ENCODE results near the gene UPK1A. TPM values are rescaled to one million over a fixed set of nuclear protein-coding genes. Genes with fewer than 3 reads are reported as not detected.
"Not testable (repeated sequence)": the region's sequence is repeated elsewhere in the genome, so short reads cannot be mapped to it uniquely, and the experiment has no call there.

Gene UPK1A
- polyA plus RNA-seq, 12 donors: 0.16 to 31.4 (median 5.6) TPM; not detected in 7

GRCh38 chr19:35716801-35717664 lies 50.7 kb downstream of the UPK1A start:
- peak; percentile 95 for DNase-seq

- no peak for DNase-seq
Observed at GRCh38 chr19:35717665-35718344, 51.5 kb downstream of the UPK1A start, which contains the start of gene KMT2B. Gene KMT2B, plus strand, starts transcription at chr19:35718003. Its CDS starts 16 bp downstream, at chr19:35718019.

- no peak for DNase-seq
Observed at GRCh38 chr19:35718345-35719041, 52.2 kb downstream of the UPK1A start.

GRCh38 chr19:35719402-35720162 lies 53.3 kb downstream of the UPK1A start:
- DNase-seq: no peak

- no peak for DNase-seq
Observed at GRCh38 chr19:35720163-35720524, 53.8 kb downstream of the UPK1A start.

- DNase-seq: no peak
Observed at GRCh38 chr19:35720648-35721047, 54.3 kb downstream of the UPK1A start.

GRCh38 chr19:35721374-35721773 lies 55.1 kb downstream of the UPK1A start:
- DNase-seq: no peak

GRCh38 chr19:35722461-35722860 lies 56.1 kb downstream of the UPK1A start:
- DNase-seq: no peak

GRCh38 chr19:35722897-35723296 lies 56.6 kb downstream of the UPK1A start:
- no peak for DNase-seq

GRCh38 chr19:35723671-35724070 lies 57.4 kb downstream of the UPK1A start:
- no peak for DNase-seq

- not testable (repeated sequence) for DNase-seq
Observed at GRCh38 chr19:35724132-35724531, 57.8 kb downstream of the UPK1A start.

- no peak for DNase-seq
Observed at GRCh38 chr19:35724560-35724959, 58.2 kb downstream of the UPK1A start.

- DNase-seq: no peak
Observed at GRCh38 chr19:35725216-35725861, 59.0 kb downstream of the UPK1A start.

GRCh38 chr19:35727053-35727955 lies 61.0 kb downstream of the UPK1A start:
- no peak for DNase-seq

Other genes starting within 250 kb of the UPK1A start
- gene FFAR2, start 218.3 kb upstream of the UPK1A start, polyA plus RNA-seq (ENCODE audit: insufficient read length in 12 of 12): under 1 TPM in 9 of 12 donors, not detected in 3; 0.08 to 0.54 (median 0.26) TPM
- gene KRTDAP, start 176.1 kb upstream of the UPK1A start, polyA plus RNA-seq (ENCODE audit: insufficient read length in 12 of 12): 100 to 1,000 TPM in 2 of 12 donors, 10 to 100 TPM in 1, 1 to 10 TPM in 1, under 1 TPM in 1, not detected in 7; 0.73 to 445 (median 73.3) TPM
- 100 to 1,000 TPM in 1 of 12 donors, 10 to 100 TPM in 2, 1 to 10 TPM in 4, under 1 TPM in 3, not detected in 2; 0.58 to 181 (median 1.2) TPM for gene DMKN, start 152.9 kb upstream of the UPK1A start, polyA plus RNA-seq (ENCODE audit: insufficient read length in 12 of 12)
- 10 to 100 TPM in 2 of 12 donors, 1 to 10 TPM in 1, under 1 TPM in 1, not detected in 8; 0.24 to 26.7 (median 8.1) TPM for gene SBSN, start 138.2 kb upstream of the UPK1A start, polyA plus RNA-seq (ENCODE audit: insufficient read length in 12 of 12)
- under 1 TPM in 1 of 12 donors, not detected in 11; 0.12 TPM for gene GAPDHS, start 133.1 kb upstream of the UPK1A start, polyA plus RNA-seq (ENCODE audit: insufficient read length in 12 of 12)
- 10 to 100 TPM in 11 of 12 donors, not detected in 1; 32.3 to 49.5 (median 40.0) TPM for gene TMEM147, start 120.9 kb upstream of the UPK1A start, polyA plus RNA-seq (ENCODE audit: insufficient read length in 12 of 12)
- gene ATP4A, start 102.9 kb upstream of the UPK1A start, polyA plus RNA-seq (ENCODE audit: insufficient read length in 12 of 12): under 1 TPM in 2 of 12 donors, not detected in 10; 0.21 to 0.26 TPM
- gene PMIS2, start 80.3 kb upstream of the UPK1A start, polyA plus RNA-seq (ENCODE audit: insufficient read length in 12 of 12): not detected
- 10 to 100 TPM in 8 of 12 donors, 1 to 10 TPM in 3, not detected in 1; 8.9 to 23.8 (median 12.7) TPM for gene HAUS5, start 53.8 kb upstream of the UPK1A start, polyA plus RNA-seq (ENCODE audit: insufficient read length in 12 of 12)
- 10 to 100 TPM in 11 of 12 donors, not detected in 1; 27.0 to 60.1 (median 36.9) TPM for gene RBM42, start 37.5 kb upstream of the UPK1A start, polyA plus RNA-seq (ENCODE audit: insufficient read length in 12 of 12)
- gene ETV2, start 24.8 kb upstream of the UPK1A start, polyA plus RNA-seq (ENCODE audit: insufficient read length in 12 of 12): 1 to 10 TPM in 10 of 12 donors, not detected in 2; 1.2 to 4.3 (median 1.9) TPM
- 100 to 1,000 TPM in 11 of 12 donors, not detected in 1; 201 to 382 (median 272) TPM for gene COX6B1, start 18.2 kb upstream of the UPK1A start, polyA plus RNA-seq (ENCODE audit: insufficient read length in 12 of 12)
- gene ZBTB32, start 38.0 kb downstream of the UPK1A start, polyA plus RNA-seq (ENCODE audit: insufficient read length in 12 of 12): under 1 TPM in 7 of 12 donors, not detected in 5; 0.08 to 0.45 (median 0.33) TPM
- 10 to 100 TPM in 11 of 12 donors, not detected in 1; 14.2 to 29.8 (median 19.9) TPM for gene KMT2B, start 51.5 kb downstream of the UPK1A start, polyA plus RNA-seq (ENCODE audit: insufficient read length in 12 of 12)
- gene IGFLR1, start 75.9 kb downstream of the UPK1A start, polyA plus RNA-seq (ENCODE audit: insufficient read length in 12 of 12): 1 to 10 TPM in 10 of 12 donors, not detected in 2; 1.7 to 4.0 (median 3.3) TPM
- gene U2AF1L4, start 78.9 kb downstream of the UPK1A start, polyA plus RNA-seq (ENCODE audit: insufficient read length in 12 of 12): 10 to 100 TPM in 11 of 12 donors, not detected in 1; 10.6 to 36.2 (median 13.0) TPM
- gene PSENEN, start 79.1 kb downstream of the UPK1A start, polyA plus RNA-seq (ENCODE audit: insufficient read length in 12 of 12): 10 to 100 TPM in 11 of 12 donors, not detected in 1; 30.3 to 54.5 (median 37.3) TPM
- 10 to 100 TPM in 2 of 12 donors, 1 to 10 TPM in 8, not detected in 2; 5.3 to 11.3 (median 9.5) TPM for gene LIN37, start 82.1 kb downstream of the UPK1A start, polyA plus RNA-seq (ENCODE audit: insufficient read length in 12 of 12)
- gene HSPB6, start 90.5 kb downstream of the UPK1A start, polyA plus RNA-seq (ENCODE audit: insufficient read length in 12 of 12): 1,000 to 10,000 TPM in 1 of 12 donors, 100 to 1,000 TPM in 11; 347 to 1,124 (median 629) TPM
- 10 to 100 TPM in 8 of 12 donors, 1 to 10 TPM in 3, not detected in 1; 7.1 to 30.4 (median 13.7) TPM for gene PROSER3, start 91.7 kb downstream of the UPK1A start, polyA plus RNA-seq (ENCODE audit: insufficient read length in 12 of 12)
- gene ARHGAP33, start 109.0 kb downstream of the UPK1A start, polyA plus RNA-seq (ENCODE audit: insufficient read length in 12 of 12): 10 to 100 TPM in 11 of 12 donors, not detected in 1; 10.5 to 29.8 (median 15.8) TPM
- under 1 TPM in 1 of 12 donors, not detected in 11; 0.80 TPM for gene PRODH2, start 146.3 kb downstream of the UPK1A start, polyA plus RNA-seq (ENCODE audit: insufficient read length in 12 of 12)
- gene NPHS1, start 186.0 kb downstream of the UPK1A start, polyA plus RNA-seq (ENCODE audit: insufficient read length in 12 of 12): under 1 TPM in 9 of 12 donors, not detected in 3; 0.06 to 0.97 (median 0.29) TPM
- gene KIRREL2, start 190.4 kb downstream of the UPK1A start, polyA plus RNA-seq (ENCODE audit: insufficient read length in 12 of 12): under 1 TPM in 10 of 12 donors, not detected in 2; 0.18 to 0.55 (median 0.27) TPM
- gene APLP1, start 202.1 kb downstream of the UPK1A start, polyA plus RNA-seq (ENCODE audit: insufficient read length in 12 of 12): 10 to 100 TPM in 1 of 12 donors, 1 to 10 TPM in 10, not detected in 1; 3.4 to 33.6 (median 5.8) TPM
- gene NFKBID, start 234.0 kb downstream of the UPK1A start, polyA plus RNA-seq (ENCODE audit: insufficient read length in 12 of 12): 1 to 10 TPM in 6 of 12 donors, under 1 TPM in 4, not detected in 2; 0.82 to 8.5 (median 1.3) TPM
- gene HCST, start 236.0 kb downstream of the UPK1A start, polyA plus RNA-seq (ENCODE audit: insufficient read length in 12 of 12): 1 to 10 TPM in 10 of 12 donors, not detected in 2; 3.1 to 7.7 (median 5.1) TPM
- 10 to 100 TPM in 11 of 12 donors, not detected in 1; 11.8 to 33.6 (median 12.5) TPM for gene TYROBP, start 241.8 kb downstream of the UPK1A start, polyA plus RNA-seq (ENCODE audit: insufficient read length in 12 of 12)